Measurements from ENCODE around the gene HCN2. TPM values are rescaled to one million over a fixed set of nuclear protein-coding genes. Genes with fewer than 3 reads are reported as not detected.

The HCN2 gene
- total and polyA plus RNA-seq, 2 of the 13 experiments (the other 11 are each of a cell fraction or from before 2014, with no cell fraction given): 0.01 TPM; not detected in 1

GRCh38 chr19:632579-633067 lies 42.9 kb downstream of the HCN2 start (continued):
- TF ChIP-seq DRAP1 (CRISPR knock-in tag; IDR thresholded peaks at IDR 0.05) (0 out of 2 replicates have a peak, but pooled peaks have one; percentile 55), AKAP8 (CRISPR knock-in tag; IDR thresholded peaks at IDR 0.05) (0 out of 2 replicates have a peak, but pooled peaks have one; percentile 33), ZNF766 (CRISPR knock-in tag; IDR thresholded peaks at IDR 0.05; ENCODE audit: borderline replicate concordance) (0 out of 2 replicates have a peak, but pooled peaks have one; percentile 14), HIVEP1 (CRISPR knock-in tag; IDR thresholded peaks at IDR 0.05) (peak; percentile 39; the same call in 1 of the 2 replicates), MXD4 (CRISPR knock-in tag; IDR thresholded peaks at IDR 0.05) (0 out of 2 replicates have a peak, but pooled peaks have one; percentile 43), ELF4 (CRISPR knock-in tag; IDR thresholded peaks at IDR 0.05; ENCODE audit: borderline replicate concordance) (no peak), NRL (CRISPR knock-in tag; IDR thresholded peaks at IDR 0.05; ENCODE audit: borderline replicate concordance) (peak; percentile 5; the same call in 1 of the 2 replicates), TGIF2 (CRISPR knock-in tag; IDR thresholded peaks at IDR 0.05) (0 out of 2 replicates have a peak, but pooled peaks have one; percentile 21), PHF20 (CRISPR knock-in tag; IDR thresholded peaks at IDR 0.05) (no peak), KLF6 (CRISPR knock-in tag; IDR thresholded peaks at IDR 0.05) (peak; percentile 53; the same call in 1 of the 2 replicates), SNAI1 (CRISPR knock-in tag; IDR thresholded peaks at IDR 0.05; ENCODE audit: borderline replicate concordance) (0 out of 2 replicates have a peak, but pooled peaks have one; percentile 25), ZIK1 (CRISPR knock-in tag; IDR thresholded peaks at IDR 0.05; ENCODE audit: borderline replicate concordance, low read depth) (peak; percentile 71; the same call in 1 of the 2 replicates), ZSCAN25 (CRISPR knock-in tag; IDR thresholded peaks at IDR 0.05) (peak; percentile 26; the same call in 1 of the 2 replicates), ZNF263 (CRISPR knock-in tag; IDR thresholded peaks at IDR 0.05) (peak; percentile 13; the same call in 1 of the 2 replicates), ZNF292 (CRISPR knock-in tag; IDR thresholded peaks at IDR 0.05; ENCODE audit: borderline replicate concordance, low read depth) (0 out of 2 replicates have a peak, but pooled peaks have one; percentile 16), KDM2A (CRISPR knock-in tag; IDR thresholded peaks at IDR 0.05; ENCODE audit: borderline replicate concordance, low read depth) (0 out of 2 replicates have a peak, but pooled peaks have one; percentile 4), SALL2 (CRISPR knock-in tag; IDR thresholded peaks at IDR 0.05) (no peak; the same call in 1 of the 2 replicates), SAP130 (CRISPR knock-in tag; IDR thresholded peaks at IDR 0.05; ENCODE audit: low read depth) (peak; percentile 81)
- TF ChIP-seq, protein P1, sequence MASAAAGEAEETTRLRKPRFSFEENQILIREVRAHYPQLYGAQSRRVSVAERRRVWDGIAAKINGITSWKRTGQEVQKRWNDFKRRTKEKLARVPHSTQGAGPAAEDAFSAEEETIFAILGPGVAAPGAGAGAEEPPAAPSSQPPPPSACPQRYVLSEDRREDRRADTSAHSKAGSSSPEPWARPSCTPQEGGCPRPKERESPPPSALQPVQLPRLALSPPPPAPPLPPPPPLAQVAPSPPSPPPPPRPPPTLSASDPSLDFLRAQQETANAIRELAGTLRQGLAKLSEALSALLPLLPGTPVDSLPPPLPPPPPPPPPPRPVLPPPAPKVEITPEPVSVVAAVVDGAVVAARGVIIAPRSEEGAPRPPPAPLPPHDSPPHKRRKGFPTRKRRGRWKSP (CRISPR knock-in tag; IDR thresholded peaks at IDR 0.05): peak; percentile 35; the same call in 1 of the 2 replicates
- TF ChIP-seq, protein P2, sequence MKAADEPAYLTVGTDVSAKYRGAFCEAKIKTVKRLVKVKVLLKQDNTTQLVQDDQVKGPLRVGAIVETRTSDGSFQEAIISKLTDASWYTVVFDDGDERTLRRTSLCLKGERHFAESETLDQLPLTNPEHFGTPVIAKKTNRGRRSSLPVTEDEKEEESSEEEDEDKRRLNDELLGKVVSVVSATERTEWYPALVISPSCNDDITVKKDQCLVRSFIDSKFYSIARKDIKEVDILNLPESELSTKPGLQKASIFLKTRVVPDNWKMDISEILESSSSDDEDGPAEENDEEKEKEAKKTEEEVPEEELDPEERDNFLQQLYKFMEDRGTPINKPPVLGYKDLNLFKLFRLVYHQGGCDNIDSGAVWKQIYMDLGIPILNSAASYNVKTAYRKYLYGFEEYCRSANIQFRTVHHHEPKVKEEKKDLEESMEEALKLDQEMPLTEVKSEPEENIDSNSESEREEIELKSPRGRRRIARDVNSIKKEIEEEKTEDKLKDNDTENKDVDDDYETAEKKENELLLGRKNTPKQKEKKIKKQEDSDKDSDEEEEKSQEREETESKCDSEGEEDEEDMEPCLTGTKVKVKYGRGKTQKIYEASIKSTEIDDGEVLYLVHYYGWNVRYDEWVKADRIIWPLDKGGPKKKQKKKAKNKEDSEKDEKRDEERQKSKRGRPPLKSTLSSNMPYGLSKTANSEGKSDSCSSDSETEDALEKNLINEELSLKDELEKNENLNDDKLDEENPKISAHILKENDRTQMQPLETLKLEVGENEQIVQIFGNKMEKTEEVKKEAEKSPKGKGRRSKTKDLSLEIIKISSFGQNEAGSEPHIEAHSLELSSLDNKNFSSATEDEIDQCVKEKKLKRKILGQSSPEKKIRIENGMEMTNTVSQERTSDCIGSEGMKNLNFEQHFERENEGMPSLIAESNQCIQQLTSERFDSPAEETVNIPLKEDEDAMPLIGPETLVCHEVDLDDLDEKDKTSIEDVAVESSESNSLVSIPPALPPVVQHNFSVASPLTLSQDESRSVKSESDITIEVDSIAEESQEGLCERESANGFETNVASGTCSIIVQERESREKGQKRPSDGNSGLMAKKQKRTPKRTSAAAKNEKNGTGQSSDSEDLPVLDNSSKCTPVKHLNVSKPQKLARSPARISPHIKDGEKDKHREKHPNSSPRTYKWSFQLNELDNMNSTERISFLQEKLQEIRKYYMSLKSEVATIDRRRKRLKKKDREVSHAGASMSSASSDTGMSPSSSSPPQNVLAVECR (CRISPR knock-in tag; IDR thresholded peaks at IDR 0.05; ENCODE audit: borderline replicate concordance): peak; percentile 7; the same call in 1 of the 2 replicates
- TF ChIP-seq, protein P3, sequence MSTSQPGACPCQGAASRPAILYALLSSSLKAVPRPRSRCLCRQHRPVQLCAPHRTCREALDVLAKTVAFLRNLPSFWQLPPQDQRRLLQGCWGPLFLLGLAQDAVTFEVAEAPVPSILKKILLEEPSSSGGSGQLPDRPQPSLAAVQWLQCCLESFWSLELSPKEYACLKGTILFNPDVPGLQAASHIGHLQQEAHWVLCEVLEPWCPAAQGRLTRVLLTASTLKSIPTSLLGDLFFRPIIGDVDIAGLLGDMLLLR (CRISPR knock-in tag; IDR thresholded peaks at IDR 0.05): 0 out of 2 replicates have a peak, but pooled peaks have one; percentile 19

Measured in HepG2 (cell line).